H9 (cell line): ENCODE measurements around the gene MRPL55. TPM values are rescaled to one million over a fixed set of nuclear protein-coding genes. Genes with fewer than 3 reads are reported as not detected.

ENCODE experiments used
- DNase-seq: peaks from one replicate; pipeline ENCODE4 v3.0.0-alpha.2; 2017
- H2AFZ ChIP-seq: one replicate; pipeline ENCODE4 v1.6.1; 2013; ENCODE audit warnings: mild to moderate bottlenecking, low read length, control low read depth, moderate library complexity
- H2AK5ac ChIP-seq: 2 replicates; pipeline ENCODE4 v1.6.1; 2013; ENCODE audit warnings: low read length, control low read depth, mixed read lengths; ENCODE audit not compliant: insufficient read length
- H2BK120ac ChIP-seq: one replicate; pipeline ENCODE4 v1.6.1; 2013; ENCODE audit warnings: low read depth, mild to moderate bottlenecking, low read length, control low read depth, inconsistent platforms; ENCODE audit not compliant: poor library complexity, severe bottlenecking
- H2BK12ac ChIP-seq: 2 replicates; pipeline ENCODE4 v1.6.1; 2013; ENCODE audit warnings: low read length, control low read depth, mixed read lengths, low read depth; ENCODE audit not compliant: insufficient read length
- H2BK15ac ChIP-seq: 2 replicates; pipeline ENCODE4 v1.6.1; 2013; ENCODE audit warnings: low read depth, low read length, control low read depth
- H2BK20ac ChIP-seq: one replicate; pipeline ENCODE4 v1.6.1; 2013; ENCODE audit warnings: low read depth, mild to moderate bottlenecking, low read length, control low read depth, inconsistent platforms; ENCODE audit not compliant: poor library complexity, severe bottlenecking
- H2BK5ac ChIP-seq: 2 replicates; pipeline ENCODE4 v1.6.1; 2013; ENCODE audit warnings: low read length, control low read depth, mixed read lengths; ENCODE audit not compliant: insufficient read length
- H3K14ac ChIP-seq: 2 replicates; pipeline ENCODE4 v1.6.1; 2013; ENCODE audit warnings: low read length, control low read depth; ENCODE audit not compliant: insufficient read depth
- H3K18ac ChIP-seq: 2 replicates; pipeline ENCODE4 v1.6.1; 2013; ENCODE audit warnings: low read depth, mild to moderate bottlenecking, mixed read lengths, low read length, control low read depth; ENCODE audit not compliant: insufficient read length
- H3K23ac ChIP-seq: 2 replicates; pipeline ENCODE4 v1.6.1; 2013; ENCODE audit warnings: low read length, control low read depth, mixed read lengths, low read depth; ENCODE audit not compliant: insufficient read length
- H3K23me2 ChIP-seq: 2 replicates; pipeline ENCODE4 v1.6.1; 2013; ENCODE audit warnings: low read depth, mild to moderate bottlenecking, mixed read lengths, low read length, control low read depth; ENCODE audit not compliant: insufficient read length, poor library complexity, severe bottlenecking
- H3K27ac ChIP-seq: 2 replicates; pipeline ENCODE4 v1.5.1; 2013; ENCODE audit warnings: low read length, control low read depth, mixed read lengths, low read depth; ENCODE audit not compliant: insufficient read length
- H3K27me3 ChIP-seq: 2 replicates; pipeline ENCODE4 v1.6.1; 2013; ENCODE audit warnings: low read length, control low read depth, inconsistent platforms; ENCODE audit not compliant: insufficient read depth
- H3K4ac ChIP-seq: 2 replicates; pipeline ENCODE4 v1.6.1; 2013; ENCODE audit warnings: low read depth, mild to moderate bottlenecking, control low read depth, inconsistent platforms, low read length, moderate library complexity
- H3K4me1 ChIP-seq: 2 replicates; pipeline ENCODE4 v1.6.1; 2013; ENCODE audit warnings: low read length, control low read depth, inconsistent platforms; ENCODE audit not compliant: insufficient read depth
- H3K4me2 ChIP-seq: 2 replicates; pipeline ENCODE4 v1.6.1; 2013; ENCODE audit warnings: low read length, control low read depth, mixed read lengths; ENCODE audit not compliant: insufficient read length, insufficient read depth
- H3K56ac ChIP-seq: 2 replicates; pipeline ENCODE4 v1.6.1; 2013; ENCODE audit warnings: low read depth, mild to moderate bottlenecking, mixed read lengths, low read length, control low read depth; ENCODE audit not compliant: insufficient read length
- H3K79me1 ChIP-seq: 2 replicates; pipeline ENCODE4 v1.6.1; 2013; ENCODE audit warnings: low read depth, mild to moderate bottlenecking, moderate library complexity, low read length, control low read depth, inconsistent platforms; ENCODE audit not compliant: insufficient read depth, poor library complexity, severe bottlenecking
- H3K79me2 ChIP-seq: 2 replicates; pipeline ENCODE4 v1.6.1; 2013; ENCODE audit warnings: low read length, control low read depth, inconsistent platforms; ENCODE audit not compliant: insufficient read depth
- H3K9ac ChIP-seq: 2 replicates; pipeline ENCODE4 v1.6.1; 2013; ENCODE audit warnings: low read length, control low read depth, mixed read lengths; ENCODE audit not compliant: insufficient read length; ENCODE audit errors: extremely low read depth
- H3K9me3 ChIP-seq: one replicate; pipeline ENCODE4 v1.6.1; 2013; ENCODE audit warnings: low read depth, low read length, inconsistent platforms; ENCODE audit not compliant: control insufficient read depth
- H3T11ph ChIP-seq: one replicate; pipeline ENCODE4 v1.6.1; 2013; ENCODE audit warnings: mild to moderate bottlenecking, low read length, control low read depth, inconsistent platforms
- H4K20me1 ChIP-seq: one replicate; pipeline ENCODE4 v1.6.1; 2013; ENCODE audit not compliant: control insufficient read depth, insufficient read length, insufficient read depth
- H4K5ac ChIP-seq: 2 replicates; pipeline ENCODE4 v1.6.1; 2013; ENCODE audit warnings: low read depth, mild to moderate bottlenecking, mixed read lengths, low read length, control low read depth; ENCODE audit not compliant: insufficient read length
- H4K8ac ChIP-seq: replicated peaks from 2 replicates; pipeline ENCODE4 v1.6.1; 2013; ENCODE audit warnings: low read length, control low read depth, mixed read lengths, low read depth; ENCODE audit not compliant: insufficient read length
- H4K91ac ChIP-seq: 2 replicates; pipeline ENCODE4 v1.6.1; 2013; ENCODE audit warnings: low read depth, mild to moderate bottlenecking, moderate library complexity, mixed read lengths, low read length, control low read depth; ENCODE audit not compliant: insufficient read length
- H3K27ac Mint-ChIP-seq, 3 experiments: 2 replicates in 2 of 3; 3 replicates in 1 of 3; pipeline ENCODE4 v1.8.0; 2020 to 2021; ENCODE audit warnings: mixed read lengths in 3 of 3, mild to moderate bottlenecking in 1 of 3, moderate library complexity in 1 of 3
- H3K27me3 Mint-ChIP-seq: 2 replicates; pipeline ENCODE4 v1.8.0; 2021; ENCODE audit warnings: low read depth, mild to moderate bottlenecking, moderate library complexity, mixed read lengths
- H3K36me3 Mint-ChIP-seq, 3 experiments: 2 replicates in 2 of 3; 3 replicates in 1 of 3; pipeline ENCODE4 v1.8.0; 2020 to 2021; ENCODE audit warnings: low read depth in 3 of 3, mixed read lengths in 3 of 3; ENCODE audit not compliant: insufficient read depth in 1 of 3
- H3K4me1 Mint-ChIP-seq, 2 experiments: 2 replicates each; pipeline ENCODE4 v1.8.0; 2020; ENCODE audit warnings: mixed read lengths in 2 of 2
- H3K4me3 Mint-ChIP-seq, 2 experiments: 2 replicates in 1 of 2; 3 replicates in 1 of 2; pipeline ENCODE4 v1.8.0; 2020 to 2021; ENCODE audit warnings: mild to moderate bottlenecking in 2 of 2, mixed read lengths in 2 of 2, moderate library complexity in 1 of 2
- H3K9me3 Mint-ChIP-seq, 2 experiments: 2 replicates in 1 of 2; 3 replicates in 1 of 2; pipeline ENCODE4 v1.8.0; 2020; ENCODE audit warnings: mild to moderate bottlenecking in 2 of 2, mixed read lengths in 2 of 2, moderate library complexity in 1 of 2
- WGBS: extraction: QIAGEN DNeasy Blood & Tissue Kit; methylation state at CpG from one replicate; pipeline ENCODE4 v1.1.7; 2013; ENCODE audit warnings: missing lambda C conversion rate, low lambda C conversion rate, mixed read lengths; ENCODE audit not compliant: insufficient read length; ENCODE audit errors: extremely low coverage; 5-methylcytosine and 5-hydroxymethylcytosine counted together
- total RNA-seq: library from RNA; stranded (reverse); gene quantifications from 2 replicates; pipeline ENCODE4 v1.2.1, GENCODE V29; 2021
- TF ChIP-seq, protein P1 (sequence below): fragments of 200-600 bp; sonication (generic); conservative IDR thresholded peaks from 3 replicates; pipeline ENCODE4 v1.8.0; 2021; ENCODE audit warnings: antibody characterized with exemption, mild to moderate bottlenecking

The MRPL55 gene
- total RNA-seq, 1 experiment from 2014 or later = 62.3 TPM

DNA sequence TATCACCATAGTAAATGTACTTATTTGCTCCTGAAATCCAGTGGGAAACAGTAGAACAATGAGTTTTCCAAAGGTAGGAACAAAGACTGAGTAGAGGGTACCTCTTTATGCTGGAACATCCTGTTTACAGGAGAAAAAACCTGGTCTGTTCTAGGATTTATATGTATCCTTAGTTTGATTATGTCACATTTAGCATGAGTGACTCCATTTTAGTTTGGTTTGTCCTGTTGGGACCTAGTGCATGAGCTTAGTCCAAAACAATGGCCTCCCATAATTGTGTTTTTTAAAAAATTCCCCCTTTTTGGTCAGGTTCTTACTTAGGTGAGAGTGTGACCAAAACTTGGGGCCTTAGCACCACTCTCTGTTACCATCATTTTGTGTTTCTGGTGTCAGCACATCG, 3.5 kb upstream of the MRPL55 start:
- no peak overlapping the region for H2AFZ ChIP-seq
- H3K4me2 ChIP-seq = no peak overlapping the region
- no peak overlapping the region for H2BK120ac ChIP-seq
- no peak overlapping the region for H2BK20ac ChIP-seq
- H3K79me2 ChIP-seq = no peaks in the 10 kb centered on the region
- H4K8ac ChIP-seq = no peak overlapping the region
- no peak for DNase-seq
- H3K4me1 Mint-ChIP-seq = peaks cover 12 to 15% of the 10 kb centered on the region in 2 experiments
- TF ChIP-seq, protein P1, sequence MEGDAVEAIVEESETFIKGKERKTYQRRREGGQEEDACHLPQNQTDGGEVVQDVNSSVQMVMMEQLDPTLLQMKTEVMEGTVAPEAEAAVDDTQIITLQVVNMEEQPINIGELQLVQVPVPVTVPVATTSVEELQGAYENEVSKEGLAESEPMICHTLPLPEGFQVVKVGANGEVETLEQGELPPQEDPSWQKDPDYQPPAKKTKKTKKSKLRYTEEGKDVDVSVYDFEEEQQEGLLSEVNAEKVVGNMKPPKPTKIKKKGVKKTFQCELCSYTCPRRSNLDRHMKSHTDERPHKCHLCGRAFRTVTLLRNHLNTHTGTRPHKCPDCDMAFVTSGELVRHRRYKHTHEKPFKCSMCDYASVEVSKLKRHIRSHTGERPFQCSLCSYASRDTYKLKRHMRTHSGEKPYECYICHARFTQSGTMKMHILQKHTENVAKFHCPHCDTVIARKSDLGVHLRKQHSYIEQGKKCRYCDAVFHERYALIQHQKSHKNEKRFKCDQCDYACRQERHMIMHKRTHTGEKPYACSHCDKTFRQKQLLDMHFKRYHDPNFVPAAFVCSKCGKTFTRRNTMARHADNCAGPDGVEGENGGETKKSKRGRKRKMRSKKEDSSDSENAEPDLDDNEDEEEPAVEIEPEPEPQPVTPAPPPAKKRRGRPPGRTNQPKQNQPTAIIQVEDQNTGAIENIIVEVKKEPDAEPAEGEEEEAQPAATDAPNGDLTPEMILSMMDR = no peak
- H2AK5ac ChIP-seq = no peak overlapping the region
- H3K27me3 ChIP-seq = no peaks in the 10 kb centered on the region
- H3K9ac ChIP-seq = no peak overlapping the region
- H3K4ac ChIP-seq = no peak overlapping the region
- peaks cover 5 to 8% (median 6%) of the 10 kb centered on the region in 3 experiments; a peak in 6 of 7 replicates for H3K36me3 Mint-ChIP-seq
- no peak overlapping the region for H3K14ac ChIP-seq
- no peak overlapping the region for H3K4me3 Mint-ChIP-seq
- no peaks in the 10 kb centered on the region for H3K9me3 ChIP-seq
- H3K79me1 ChIP-seq = peaks cover 3% of the 10 kb centered on the region
- no peak overlapping the region for H3K27ac ChIP-seq
- peaks cover 10% of the 10 kb centered on the region for H3K23me2 ChIP-seq
- H3K27ac Mint-ChIP-seq = no peak overlapping the region
- no peak overlapping the region for H4K5ac ChIP-seq
- H2BK12ac ChIP-seq = no peak overlapping the region
- H3T11ph ChIP-seq = no peak overlapping the region
- no peak overlapping the region for H3K56ac ChIP-seq
- no peak overlapping the region for H2BK15ac ChIP-seq
- no CpG with 5 or more reads among the region's 1 CpG for WGBS
- no peak overlapping the region for H3K18ac ChIP-seq
- H3K23ac ChIP-seq = no peak overlapping the region
- no peak overlapping the region for H2BK5ac ChIP-seq
- no peaks in the 10 kb centered on the region for H3K4me1 ChIP-seq
- no peaks in the 10 kb centered on the region for H4K20me1 ChIP-seq
- H4K91ac ChIP-seq = no peak overlapping the region
- H3K27me3 Mint-ChIP-seq = peaks cover 16% of the 10 kb centered on the region
- H3K9me3 Mint-ChIP-seq = peaks cover 10 to 17% of the 10 kb centered on the region in 2 experiments
